ENCODE data around the gene DEPDC5. TPM values are rescaled to one million over a fixed set of nuclear protein-coding genes. Genes with fewer than 3 reads are reported as not detected.

Gene DEPDC5
- total RNA-seq, 1 donor, result 15.2 TPM

GRCh38 chr22:31925056-31925455 is 171.2 kb downstream of the DEPDC5 start:
- peaks cover 14% of the 10 kb centered on the region for H3K27me3 ChIP-seq (ENCODE audit: insufficient read depth, low read length)
- H3K79me2 ChIP-seq (ENCODE audit: insufficient read depth, low read length), result no peaks in the 10 kb centered on the region
- TF ChIP-seq, protein P1, sequence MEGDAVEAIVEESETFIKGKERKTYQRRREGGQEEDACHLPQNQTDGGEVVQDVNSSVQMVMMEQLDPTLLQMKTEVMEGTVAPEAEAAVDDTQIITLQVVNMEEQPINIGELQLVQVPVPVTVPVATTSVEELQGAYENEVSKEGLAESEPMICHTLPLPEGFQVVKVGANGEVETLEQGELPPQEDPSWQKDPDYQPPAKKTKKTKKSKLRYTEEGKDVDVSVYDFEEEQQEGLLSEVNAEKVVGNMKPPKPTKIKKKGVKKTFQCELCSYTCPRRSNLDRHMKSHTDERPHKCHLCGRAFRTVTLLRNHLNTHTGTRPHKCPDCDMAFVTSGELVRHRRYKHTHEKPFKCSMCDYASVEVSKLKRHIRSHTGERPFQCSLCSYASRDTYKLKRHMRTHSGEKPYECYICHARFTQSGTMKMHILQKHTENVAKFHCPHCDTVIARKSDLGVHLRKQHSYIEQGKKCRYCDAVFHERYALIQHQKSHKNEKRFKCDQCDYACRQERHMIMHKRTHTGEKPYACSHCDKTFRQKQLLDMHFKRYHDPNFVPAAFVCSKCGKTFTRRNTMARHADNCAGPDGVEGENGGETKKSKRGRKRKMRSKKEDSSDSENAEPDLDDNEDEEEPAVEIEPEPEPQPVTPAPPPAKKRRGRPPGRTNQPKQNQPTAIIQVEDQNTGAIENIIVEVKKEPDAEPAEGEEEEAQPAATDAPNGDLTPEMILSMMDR (IDR thresholded peaks at IDR 0.05; ENCODE audit: extremely low read depth, low read depth, low read length), result no peak
- no peak overlapping the region for H3K4me2 ChIP-seq (ENCODE audit: insufficient read depth, low read length)
- H3K4me1 ChIP-seq (ENCODE audit: insufficient read depth, low read length), result no peaks in the 10 kb centered on the region
- H3K27ac ChIP-seq (ENCODE audit: low read depth, low read length), result no peak overlapping the region
- H4K20me1 ChIP-seq (ENCODE audit: insufficient read depth, low read length), result no peaks in the 10 kb centered on the region
- H3K4me3 ChIP-seq (ENCODE audit: insufficient read depth, low read length), result no peak overlapping the region
- H2AFZ ChIP-seq (ENCODE audit: low read length), result no peak overlapping the region
- no peak for DNase-seq (ENCODE audit: insufficient read length, low spot score, missing footprints)
- H3K9me3 ChIP-seq (ENCODE audit: low read depth, low read length), result no peaks in the 10 kb centered on the region
- H3K36me3 ChIP-seq (ENCODE audit: insufficient read depth, low read length), result no peaks in the 10 kb centered on the region

GRCh38 chr22:31926024-31926423 is 172.2 kb downstream of the DEPDC5 start:
- H3K4me3 ChIP-seq (ENCODE audit: insufficient read depth, low read length), result no peak overlapping the region
- no peaks in the 10 kb centered on the region for H3K9me3 ChIP-seq (ENCODE audit: low read depth, low read length)
- no peak overlapping the region for H2AFZ ChIP-seq (ENCODE audit: low read length)
- TF ChIP-seq, protein P1 (IDR thresholded peaks at IDR 0.05; ENCODE audit: extremely low read depth, low read depth, low read length), result no peak
- no peak overlapping the region for H3K4me2 ChIP-seq (ENCODE audit: insufficient read depth, low read length)
- no peak overlapping the region for H3K27ac ChIP-seq (ENCODE audit: low read depth, low read length)
- peaks cover 14% of the 10 kb centered on the region for H3K27me3 ChIP-seq (ENCODE audit: insufficient read depth, low read length)
- H3K4me1 ChIP-seq (ENCODE audit: insufficient read depth, low read length), result no peaks in the 10 kb centered on the region
- DNase-seq (ENCODE audit: insufficient read length, low spot score, missing footprints), result no peak
- H3K79me2 ChIP-seq (ENCODE audit: insufficient read depth, low read length), result no peaks in the 10 kb centered on the region
- no peaks in the 10 kb centered on the region for H3K36me3 ChIP-seq (ENCODE audit: insufficient read depth, low read length)
- no peaks in the 10 kb centered on the region for H4K20me1 ChIP-seq (ENCODE audit: insufficient read depth, low read length)

GRCh38 chr22:31926969-31927368 is 173.2 kb downstream of the DEPDC5 start:
- H3K36me3 ChIP-seq (ENCODE audit: insufficient read depth, low read length), result no peaks in the 10 kb centered on the region
- H2AFZ ChIP-seq (ENCODE audit: low read length), result no peak overlapping the region
- no peaks in the 10 kb centered on the region for H3K4me1 ChIP-seq (ENCODE audit: insufficient read depth, low read length)
- no peak overlapping the region for H3K4me3 ChIP-seq (ENCODE audit: insufficient read depth, low read length)
- no peak for DNase-seq (ENCODE audit: insufficient read length, low spot score, missing footprints)
- no peak overlapping the region for H3K4me2 ChIP-seq (ENCODE audit: insufficient read depth, low read length)
- no peaks in the 10 kb centered on the region for H3K9me3 ChIP-seq (ENCODE audit: low read depth, low read length)
- H4K20me1 ChIP-seq (ENCODE audit: insufficient read depth, low read length), result no peaks in the 10 kb centered on the region
- TF ChIP-seq, protein P1 (IDR thresholded peaks at IDR 0.05; ENCODE audit: extremely low read depth, low read depth, low read length), result no peak
- no peaks in the 10 kb centered on the region for H3K79me2 ChIP-seq (ENCODE audit: insufficient read depth, low read length)
- no peak overlapping the region for H3K27ac ChIP-seq (ENCODE audit: low read depth, low read length)
- peaks cover 14% of the 10 kb centered on the region for H3K27me3 ChIP-seq (ENCODE audit: insufficient read depth, low read length)

DNA sequence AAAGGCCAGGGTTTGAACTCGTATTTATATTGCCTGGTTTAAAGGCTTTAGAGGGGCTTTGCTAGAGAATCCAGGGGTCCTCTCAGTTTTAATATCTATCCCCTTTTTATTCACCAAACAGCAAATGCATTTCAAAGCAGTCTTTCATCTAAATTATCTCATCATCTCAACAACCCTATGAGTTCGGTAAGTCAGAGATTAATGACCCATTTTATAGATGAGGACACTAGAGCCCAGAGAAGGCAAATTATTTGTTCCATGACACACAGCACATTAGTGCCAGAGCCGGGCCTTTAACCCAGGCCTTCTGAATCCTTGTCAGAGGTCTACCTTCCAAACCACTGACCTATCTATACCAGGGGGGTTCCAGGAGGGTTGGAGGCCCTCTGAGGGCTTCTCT is 173.7 kb downstream of the DEPDC5 start:
- TF ChIP-seq, protein P1 (IDR thresholded peaks at IDR 0.05; ENCODE audit: extremely low read depth, low read depth, low read length), result no peak
- Histone ChIP-seq H4K20me1 (ENCODE audit: insufficient read depth, low read length) (no peaks in the 10 kb centered on the region), H3K4me1 (ENCODE audit: insufficient read depth, low read length) (no peaks in the 10 kb centered on the region), H3K27me3 (ENCODE audit: insufficient read depth, low read length) (peaks cover 16% of the 10 kb centered on the region), H3K4me2 (ENCODE audit: insufficient read depth, low read length) (no peak overlapping the region), H3K4me3 (ENCODE audit: insufficient read depth, low read length) (no peak overlapping the region), H3K79me2 (ENCODE audit: insufficient read depth, low read length) (no peaks in the 10 kb centered on the region), H2AFZ (ENCODE audit: low read length) (no peak overlapping the region), H3K36me3 (ENCODE audit: insufficient read depth, low read length) (no peaks in the 10 kb centered on the region), H3K9me3 (ENCODE audit: low read depth, low read length) (no peaks in the 10 kb centered on the region), H3K27ac (ENCODE audit: low read depth, low read length) (no peak overlapping the region)
- no peak for DNase-seq (ENCODE audit: insufficient read length, low spot score, missing footprints)

Measured in osteoblast (primary cell).